GM23248 (cell line): ENCODE results near the gene BNIPL. TPM values are rescaled to one million over a fixed set of nuclear protein-coding genes. Genes with fewer than 3 reads are reported as not detected.

Experiments
- DNase-seq: peaks from one replicate; pipeline ENCODE4 v3.0.0-alpha.2; 2015
- H2AFZ ChIP-seq: fragments of 200-600 bp; sonication (generic); 2 replicates; pipeline ENCODE4 v1.6.1; 2016; ENCODE audit warnings: antibody characterized with exemption
- H3F3A ChIP-seq: fragments of 200-600 bp; sonication (generic); 2 replicates; pipeline ENCODE4 v1.6.1; 2016; ENCODE audit warnings: mild to moderate bottlenecking, antibody characterized with exemption, mixed run types; ENCODE audit not compliant: insufficient read depth
- H3K27ac ChIP-seq: fragments of 200-600 bp; sonication (generic); 2 replicates; pipeline ENCODE4 v1.5.1; 2016; ENCODE audit warnings: mild to moderate bottlenecking
- H3K27me3 ChIP-seq: fragments of 200-600 bp; sonication (generic); replicated peaks from 2 replicates; pipeline ENCODE4 v1.6.1; 2016; ENCODE audit warnings: mild to moderate bottlenecking; ENCODE audit not compliant: insufficient read depth
- H3K36me3 ChIP-seq: fragments of 200-600 bp; sonication (generic); 2 replicates; pipeline ENCODE4 v1.6.1; 2016; ENCODE audit warnings: low read depth, mild to moderate bottlenecking
- H3K4me1 ChIP-seq: fragments of 200-600 bp; sonication (generic); 2 replicates; pipeline ENCODE4 v1.6.1; 2016; ENCODE audit warnings: mild to moderate bottlenecking; ENCODE audit not compliant: insufficient read depth
- H3K4me2 ChIP-seq: fragments of 200-600 bp; sonication (generic); one replicate; pipeline ENCODE4 v1.6.1; 2016; ENCODE audit warnings: mild to moderate bottlenecking; ENCODE audit not compliant: unreplicated experiment
- H3K4me3 ChIP-seq: fragments of 200-600 bp; sonication (generic); 2 replicates; pipeline ENCODE4 v1.5.1; 2016; ENCODE audit warnings: mild to moderate bottlenecking
- H3K79me2 ChIP-seq: fragments of 200-600 bp; sonication (generic); 2 replicates; pipeline ENCODE4 v1.6.1; 2016; ENCODE audit warnings: mild to moderate bottlenecking; ENCODE audit not compliant: insufficient read depth
- H3K9ac ChIP-seq: fragments of 200-600 bp; sonication (generic); 2 replicates; pipeline ENCODE4 v1.6.1; 2016; ENCODE audit warnings: mild to moderate bottlenecking
- H3K9me2 ChIP-seq: fragments of 200-600 bp; sonication (generic); 2 replicates; pipeline ENCODE4 v1.6.1; 2016; ENCODE audit warnings: mixed run types, mild to moderate bottlenecking, moderate library complexity; ENCODE audit not compliant: insufficient read depth
- H3K9me3 ChIP-seq: fragments of 200-600 bp; sonication (generic); one replicate; pipeline ENCODE4 v1.6.1; 2017; ENCODE audit warnings: low read depth
- H4K20me1 ChIP-seq: fragments of 200-600 bp; sonication (generic); 2 replicates; pipeline ENCODE4 v1.6.0; 2016; ENCODE audit not compliant: insufficient read depth
- EZH2 ChIP-seq: fragments of 200-600 bp; sonication (generic); IDR thresholded peaks from 2 replicates; pipeline ENCODE4 v1.6.1; 2018; ENCODE audit warnings: antibody characterized with exemption, mild to moderate bottlenecking; ENCODE audit not compliant: insufficient read depth, poor library complexity, severe bottlenecking
- EZH2phosphoT487 ChIP-seq: fragments of 200-600 bp; sonication (generic); IDR thresholded peaks from 2 replicates; pipeline ENCODE4 v1.6.1; 2018; ENCODE audit warnings: antibody characterized with exemption, moderate library complexity, mild to moderate bottlenecking, low read depth; ENCODE audit not compliant: insufficient read depth
- WGBS, 2 experiments: methylation state at CpG; one replicate each; pipeline ENCODE4 v1.1.6; 2015 to 2017; ENCODE audit warnings: low lambda C conversion rate in 2 of 2, low coverage in 1 of 2; ENCODE audit errors: missing lambda C conversion rate in 2 of 2; 5-methylcytosine and 5-hydroxymethylcytosine counted together
- in situ Hi-C: fragments of 300-500 bp; cut with MboI; formaldehyde crosslinking; loops from 2 replicates; pipeline ENCODE4 v1.15.0; 2020
- polyA plus RNA-seq: library from polyadenylated mRNA; unstranded; fragments of >200 nt; fragmentation: Nextera tagmentation; extraction: Ambion mirVana; gene quantifications from 2 replicates; pipeline ENCODE4 v1.2.1, GENCODE V29; 2016
- total RNA-seq: library from RNA; depleted of rRNA; stranded (reverse); fragments of >200 nt; shearing (Covaris generic); gene quantifications from 2 replicates; pipeline ENCODE4 v1.2.3, GENCODE V29; 2014

Gene BNIPL
- total and polyA plus RNA-seq, 2 experiments from 2014 or later, result 0.09 TPM; not detected in 1

GRCh38 chr1:150999051-150999674 lies 37.2 kb upstream of the BNIPL start:
- no peak overlapping the region for H3K4me2 ChIP-seq
- whole genome bisulfite sequencing, 2 experiments, result 73 to 76% methylated on average over 17 of the region's 17 CpGs
- H3K4me1 ChIP-seq, result peaks cover 14% of the 10 kb centered on the region
- H3F3A ChIP-seq, result no peaks in the 10 kb centered on the region
- no peaks in the 10 kb centered on the region for H3K9me2 ChIP-seq
- 0 out of 2 replicates have a peak, but pooled peaks cover 2% of the 10 kb centered on the region for H3K79me2 ChIP-seq
- no peak overlapping the region for H3K9ac ChIP-seq
- peak; percentile 61 for DNase-seq
- no peak for TF ChIP-seq EZH2
- TF ChIP-seq EZH2phosphoT487, result no peak
- in situ Hi-C loops, result no loop called here
- H2AFZ ChIP-seq, result no peak overlapping the region
- no peaks in the 10 kb centered on the region for H3K9me3 ChIP-seq
- H3K4me3 ChIP-seq, result no peak overlapping the region
- H3K27ac ChIP-seq, result no peak overlapping the region
- H3K27me3 ChIP-seq, result no peaks in the 10 kb centered on the region
- H4K20me1 ChIP-seq, result no peaks in the 10 kb centered on the region
- H3K36me3 ChIP-seq, result no peaks in the 10 kb centered on the region

GRCh38 chr1:150999926-151000325 lies 36.5 kb upstream of the BNIPL start:
- TF ChIP-seq EZH2phosphoT487 (no peak), EZH2 (no peak)
- Histone ChIP-seq H3K36me3 (no peaks in the 10 kb centered on the region), H3K27ac (no peak overlapping the region), H3K4me3 (no peak overlapping the region), H3K9ac (no peak overlapping the region), H3K9me2 (no peaks in the 10 kb centered on the region), H3K4me2 (no peak overlapping the region), H3K27me3 (no peaks in the 10 kb centered on the region), H4K20me1 (no peaks in the 10 kb centered on the region), H3F3A (no peaks in the 10 kb centered on the region), H3K9me3 (no peaks in the 10 kb centered on the region), H3K79me2 (peaks cover 6% of the 10 kb centered on the region; the same call in 1 of the 2 replicates), H3K4me1 (peaks cover 16% of the 10 kb centered on the region), H2AFZ (no peak overlapping the region)
- 90 to 97% methylated on average over 2 of the region's 2 CpGs for whole genome bisulfite sequencing, 2 experiments
- in situ Hi-C loops, result no loop called here
- DNase-seq, result no peak

- Histone ChIP-seq H3K79me2 (peaks cover 11% of the 10 kb centered on the region; the same call in 1 of the 2 replicates), H3K9me3 (no peaks in the 10 kb centered on the region)
Measured at GRCh38 chr1:151000408-151000807, 36.0 kb upstream of the BNIPL start.

GRCh38 chr1:151001602-151002001 lies 34.8 kb upstream of the BNIPL start:
- H3K9ac ChIP-seq, result no peak overlapping the region
- H3K36me3 ChIP-seq, result no peaks in the 10 kb centered on the region
- no peaks in the 10 kb centered on the region for H3F3A ChIP-seq
- 83 to 85% methylated on average over 4 of the region's 4 CpGs for WGBS, 2 experiments
- H3K27ac ChIP-seq, result no peak overlapping the region
- no peak overlapping the region for H3K4me3 ChIP-seq
- peaks cover 13% of the 10 kb centered on the region; the same call in 1 of the 2 replicates for H3K79me2 ChIP-seq
- H2AFZ ChIP-seq, result no peak overlapping the region
- DNase-seq, result no peak
- no peak for TF ChIP-seq EZH2
- TF ChIP-seq EZH2phosphoT487, result no peak
- no peak overlapping the region for H3K4me2 ChIP-seq
- no peaks in the 10 kb centered on the region for H3K27me3 ChIP-seq
- H4K20me1 ChIP-seq, result no peaks in the 10 kb centered on the region
- in situ Hi-C loops, result no loop called here
- no peaks in the 10 kb centered on the region for H3K9me3 ChIP-seq
- no peaks in the 10 kb centered on the region for H3K9me2 ChIP-seq
- H3K4me1 ChIP-seq, result peaks cover 19% of the 10 kb centered on the region

More at GRCh38 chr1:151000408-151000807, 36.0 kb upstream of the BNIPL start:
- no peak for DNase-seq
- Histone ChIP-seq H3K27me3 (no peaks in the 10 kb centered on the region), H3K27ac (no peak overlapping the region), H2AFZ (no peak overlapping the region), H3K4me1 (peaks cover 20% of the 10 kb centered on the region), H3K9me2 (no peaks in the 10 kb centered on the region), H4K20me1 (no peaks in the 10 kb centered on the region), H3K36me3 (no peaks in the 10 kb centered on the region), H3K4me3 (no peak overlapping the region), H3K4me2 (no peak overlapping the region), H3K9ac (no peak overlapping the region), H3F3A (no peaks in the 10 kb centered on the region)
- TF ChIP-seq EZH2 (no peak), EZH2phosphoT487 (no peak)
- in situ Hi-C loops, result no loop called here
- 79 to 82% methylated on average over 3 of the region's 3 CpGs for WGBS, 2 experiments

GRCh38 chr1:151002051-151002450 lies 34.3 kb upstream of the BNIPL start:
- H3F3A ChIP-seq, result peaks cover 4% of the 10 kb centered on the region
- H2AFZ ChIP-seq, result no peak overlapping the region
- H3K4me1 ChIP-seq, result peaks cover 22% of the 10 kb centered on the region
- DNase-seq, result no peak
- H3K79me2 ChIP-seq, result peaks cover 13% of the 10 kb centered on the region; the same call in 1 of the 2 replicates
- H3K9ac ChIP-seq, result no peak overlapping the region
- no peaks in the 10 kb centered on the region for H3K27me3 ChIP-seq
- WGBS, 2 experiments, result 80 to 90% methylated on average over 3 of the region's 3 CpGs
- TF ChIP-seq EZH2, result no peak
- no peak for TF ChIP-seq EZH2phosphoT487
- H3K27ac ChIP-seq, result no peak overlapping the region
- no peaks in the 10 kb centered on the region for H3K9me3 ChIP-seq
- H4K20me1 ChIP-seq, result no peaks in the 10 kb centered on the region
- H3K9me2 ChIP-seq, result no peaks in the 10 kb centered on the region
- in situ Hi-C loops, result no loop called here
- no peak overlapping the region for H3K4me2 ChIP-seq
- H3K4me3 ChIP-seq, result no peak overlapping the region
- H3K36me3 ChIP-seq, result no peaks in the 10 kb centered on the region
